OCI-LY7 (cell line): ENCODE measurements around the gene ADAR.

ENCODE experiments used
- EZH2phosphoT487 ChIP-seq: fragments of 200-600 bp; sonication (generic); IDR thresholded peaks from 2 replicates; pipeline ENCODE4 v1.6.1; 2018; ENCODE audit warnings: low read depth, borderline replicate concordance, mild to moderate bottlenecking, mixed run types, antibody characterized with exemption, low read length, moderate library complexity, mixed read lengths
- TF ChIP-seq, protein P1 (sequence below): fragments of 200-600 bp; sonication (generic); conservative IDR thresholded peaks from 2 replicates; pipeline ENCODE4 v1.5.1; 2014; ENCODE audit warnings: mild to moderate bottlenecking, antibody characterized with exemption, low read length, moderate library complexity, mixed read lengths

DNA sequence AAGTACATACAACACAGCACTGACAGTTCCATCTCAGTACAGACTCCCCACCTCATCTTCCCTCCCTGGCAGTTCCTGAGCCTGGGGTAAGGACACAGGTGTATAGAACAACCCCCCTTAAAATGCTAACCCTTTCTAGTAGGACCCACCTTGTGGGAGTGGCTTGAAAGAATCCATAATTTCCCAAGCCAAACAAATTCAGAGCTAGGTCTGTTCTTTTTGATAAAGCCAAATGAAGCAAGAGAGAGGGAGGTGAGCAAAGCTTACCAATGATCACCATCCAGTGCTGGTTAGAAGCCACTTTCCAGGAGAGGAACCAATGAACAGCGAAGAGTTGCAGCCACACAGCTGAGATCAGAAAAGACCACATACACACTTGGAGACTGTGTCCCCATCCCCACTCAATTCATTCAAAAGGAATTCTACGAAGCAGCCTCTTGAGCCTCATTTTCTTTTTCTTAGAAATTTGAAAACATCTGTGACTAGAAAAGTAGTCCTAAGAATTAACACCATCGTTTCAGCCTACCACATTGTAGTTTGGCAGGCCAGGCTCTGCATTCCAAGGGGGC, 58.7 kb downstream of the ADAR start:
- TF ChIP-seq, protein P1, sequence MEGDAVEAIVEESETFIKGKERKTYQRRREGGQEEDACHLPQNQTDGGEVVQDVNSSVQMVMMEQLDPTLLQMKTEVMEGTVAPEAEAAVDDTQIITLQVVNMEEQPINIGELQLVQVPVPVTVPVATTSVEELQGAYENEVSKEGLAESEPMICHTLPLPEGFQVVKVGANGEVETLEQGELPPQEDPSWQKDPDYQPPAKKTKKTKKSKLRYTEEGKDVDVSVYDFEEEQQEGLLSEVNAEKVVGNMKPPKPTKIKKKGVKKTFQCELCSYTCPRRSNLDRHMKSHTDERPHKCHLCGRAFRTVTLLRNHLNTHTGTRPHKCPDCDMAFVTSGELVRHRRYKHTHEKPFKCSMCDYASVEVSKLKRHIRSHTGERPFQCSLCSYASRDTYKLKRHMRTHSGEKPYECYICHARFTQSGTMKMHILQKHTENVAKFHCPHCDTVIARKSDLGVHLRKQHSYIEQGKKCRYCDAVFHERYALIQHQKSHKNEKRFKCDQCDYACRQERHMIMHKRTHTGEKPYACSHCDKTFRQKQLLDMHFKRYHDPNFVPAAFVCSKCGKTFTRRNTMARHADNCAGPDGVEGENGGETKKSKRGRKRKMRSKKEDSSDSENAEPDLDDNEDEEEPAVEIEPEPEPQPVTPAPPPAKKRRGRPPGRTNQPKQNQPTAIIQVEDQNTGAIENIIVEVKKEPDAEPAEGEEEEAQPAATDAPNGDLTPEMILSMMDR = no peak
- no peak for TF ChIP-seq EZH2phosphoT487
